HTERT RPE-1 (cell line): ENCODE results near the gene VIM.

Experiments
- in situ Hi-C: fragments of 300-500 bp; cut with MboI; formaldehyde crosslinking; loops from 4 replicates; pipeline ENCODE4 v1.14.3; 2020; ENCODE audit warnings: low sequenced_read_pairs

VIM gene

GRCh38 chr10:17228091-17229015, at the start of gene VIM:
TSS of gene VIM (plus strand) at chr10:17228241. CDS start at chr10:17229423, 1,182 bp downstream.
- in situ Hi-C loops: no loop called here

GRCh38 chr10:17179002-17179401, 49.0 kb upstream of the VIM start:
- in situ Hi-C loops: no loop called here

- in situ Hi-C loops: no loop called here
Observed at GRCh38 chr10:17181110-17181509, 46.9 kb upstream of the VIM start.

- in situ Hi-C loops: no loop called here
Observed at GRCh38 chr10:17181751-17182150, 46.3 kb upstream of the VIM start.

GRCh38 chr10:17183110-17183509, 44.9 kb upstream of the VIM start:
- in situ Hi-C loops: no loop called here

GRCh38 chr10:17185873-17186272, 42.2 kb upstream of the VIM start:
- in situ Hi-C loops: no loop called here

- in situ Hi-C loops: no loop called here
Observed at GRCh38 chr10:17188644-17189172, 39.3 kb upstream of the VIM start.

GRCh38 chr10:17190602-17191001, 37.4 kb upstream of the VIM start:
- in situ Hi-C loops: no loop called here

GRCh38 chr10:17195083-17195482, 33.0 kb upstream of the VIM start:
- in situ Hi-C loops: no loop called here

GRCh38 chr10:17196045-17196444, 32.0 kb upstream of the VIM start:
- in situ Hi-C loops: no loop called here

GRCh38 chr10:17196573-17196972, 31.5 kb upstream of the VIM start:
- in situ Hi-C loops: no loop called here

- in situ Hi-C loops: no loop called here
Observed at GRCh38 chr10:17199351-17199804, 28.7 kb upstream of the VIM start.

- in situ Hi-C loops: no loop called here
Observed at GRCh38 chr10:17200001-17200911, 27.8 kb upstream of the VIM start.

- in situ Hi-C loops: no loop called here
Observed at GRCh38 chr10:17200912-17201793, 26.9 kb upstream of the VIM start, which contains the start of gene TRDMT1. TSS of gene TRDMT1 (minus strand) at chr10:17201672. CDS start at chr10:17201634, 38 bp downstream.

- in situ Hi-C loops: no loop called here
Observed at GRCh38 chr10:17201794-17202116, 26.3 kb upstream of the VIM start.

GRCh38 chr10:17202506-17202905, 25.5 kb upstream of the VIM start:
- in situ Hi-C loops: no loop called here

- in situ Hi-C loops: no loop called here
Observed at GRCh38 chr10:17202999-17203398, 25.0 kb upstream of the VIM start.

- in situ Hi-C loops: no loop called here
Observed at GRCh38 chr10:17203416-17203815, 24.6 kb upstream of the VIM start.

GRCh38 chr10:17206210-17206709, 21.8 kb upstream of the VIM start:
- in situ Hi-C loops: no loop called here

GRCh38 chr10:17208476-17208875, 19.6 kb upstream of the VIM start:
- in situ Hi-C loops: no loop called here
